Activated CD4-positive, alpha-beta T cell treated with anti-CD3 and anti-CD28 coated beads, Interleukin-2, amount 50 U/mL, for 48 hours (primary cell): Measurements from ENCODE around the gene KCNK13.

Experiments
- DNase-seq, 2 experiments: peaks; one replicate each; pipeline ENCODE4 v3.0.0-alpha.2; 2020

Gene KCNK13

GRCh38 chr14:90132821-90133570, 71.2 kb downstream of the KCNK13 start:
- DNase-seq, result no peak

DNA sequence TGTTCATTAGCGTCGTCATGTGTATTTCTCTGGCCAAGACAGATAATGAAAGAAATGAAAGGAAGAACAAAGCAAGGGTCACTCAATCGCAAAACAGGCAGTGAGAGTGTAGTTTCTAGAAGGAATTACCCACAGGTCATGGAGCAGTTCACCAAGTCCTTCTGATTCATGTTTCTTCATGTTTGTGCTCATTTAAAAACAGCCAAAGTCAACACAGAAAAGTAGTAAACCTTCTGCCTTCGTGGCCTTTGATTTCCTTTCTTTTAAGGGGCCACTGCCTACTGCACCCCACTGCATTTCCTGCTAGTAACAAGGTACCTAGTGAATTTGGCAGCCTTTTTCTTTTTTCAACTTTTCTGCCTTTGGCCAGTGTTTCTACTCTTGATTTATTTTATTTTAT, 75.1 kb downstream of the KCNK13 start:
- DNase-seq, result no peak

GRCh38 chr14:90137807-90138206, 76.0 kb downstream of the KCNK13 start:
- no peak for DNase-seq

DNA sequence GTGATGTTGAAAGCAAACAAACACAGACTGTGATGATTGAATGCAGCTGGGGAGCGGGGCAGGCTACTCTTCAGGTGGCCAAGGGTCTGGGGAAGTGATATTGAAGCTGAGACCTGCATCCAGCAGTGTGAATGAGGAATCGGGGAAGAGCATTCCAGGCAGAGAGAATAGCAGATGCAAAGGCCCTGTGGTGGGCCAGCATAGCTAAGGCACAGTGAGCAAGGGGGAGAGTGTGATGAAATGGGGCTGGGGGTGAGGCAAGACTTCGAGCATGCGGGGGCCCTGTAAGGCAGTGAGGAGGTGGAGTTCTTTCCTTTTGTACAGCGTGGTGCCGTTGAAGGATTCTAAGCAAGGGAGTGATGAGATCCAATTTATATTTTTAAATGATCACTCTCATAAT, 77.4 kb downstream of the KCNK13 start:
- DNase-seq, result no peak

- no peak for DNase-seq
Observed at GRCh38 chr14:90140298-90140955, 78.6 kb downstream of the KCNK13 start.

DNA sequence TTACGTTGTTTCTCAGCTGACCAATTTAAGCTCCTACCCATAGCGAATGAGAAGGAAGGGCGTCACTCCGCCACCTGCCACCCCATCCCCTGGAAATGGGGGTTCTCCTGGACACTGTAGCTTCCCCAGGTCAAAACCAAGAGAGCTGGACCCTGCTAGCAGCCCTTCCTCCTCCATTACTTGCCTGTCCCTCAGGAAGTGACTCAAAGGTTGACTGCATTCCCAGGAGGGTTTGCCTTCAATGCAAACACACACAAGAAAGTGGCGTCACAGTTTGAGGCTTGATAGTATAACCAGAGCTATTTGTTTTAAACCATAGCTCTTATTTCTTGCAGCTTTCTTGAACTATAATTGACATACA, 79.1 kb downstream of the KCNK13 start:
- DNase-seq, result no peak

GRCh38 chr14:90153429-90153828, 91.6 kb downstream of the KCNK13 start:
- no peak for DNase-seq

- DNase-seq, result no peak
Observed at GRCh38 chr14:90154110-90154509, 92.3 kb downstream of the KCNK13 start.

- DNase-seq, result no peak
Observed at GRCh38 chr14:90159146-90159545, 97.4 kb downstream of the KCNK13 start.

GRCh38 chr14:90159688-90160087, 97.9 kb downstream of the KCNK13 start:
- DNase-seq, result no peak

DNA sequence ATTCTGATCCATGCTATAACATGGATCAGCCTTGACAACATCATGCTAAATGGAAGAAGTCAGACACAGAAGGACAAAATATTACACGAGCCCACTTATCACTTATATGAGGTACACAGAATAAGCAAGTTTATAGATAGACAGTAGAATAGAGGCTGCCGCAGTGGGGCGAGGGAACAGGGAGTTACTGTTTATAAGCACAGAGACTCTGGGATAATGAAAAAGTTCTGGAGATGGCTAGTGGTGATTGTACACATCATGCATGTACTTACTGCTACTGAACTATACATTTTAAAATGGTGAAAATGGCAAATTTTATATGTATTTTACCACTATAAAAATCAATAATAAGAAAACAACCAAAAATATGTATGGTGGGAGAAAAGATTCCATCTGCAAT, 99.3 kb downstream of the KCNK13 start:
- no peak for DNase-seq

DNA sequence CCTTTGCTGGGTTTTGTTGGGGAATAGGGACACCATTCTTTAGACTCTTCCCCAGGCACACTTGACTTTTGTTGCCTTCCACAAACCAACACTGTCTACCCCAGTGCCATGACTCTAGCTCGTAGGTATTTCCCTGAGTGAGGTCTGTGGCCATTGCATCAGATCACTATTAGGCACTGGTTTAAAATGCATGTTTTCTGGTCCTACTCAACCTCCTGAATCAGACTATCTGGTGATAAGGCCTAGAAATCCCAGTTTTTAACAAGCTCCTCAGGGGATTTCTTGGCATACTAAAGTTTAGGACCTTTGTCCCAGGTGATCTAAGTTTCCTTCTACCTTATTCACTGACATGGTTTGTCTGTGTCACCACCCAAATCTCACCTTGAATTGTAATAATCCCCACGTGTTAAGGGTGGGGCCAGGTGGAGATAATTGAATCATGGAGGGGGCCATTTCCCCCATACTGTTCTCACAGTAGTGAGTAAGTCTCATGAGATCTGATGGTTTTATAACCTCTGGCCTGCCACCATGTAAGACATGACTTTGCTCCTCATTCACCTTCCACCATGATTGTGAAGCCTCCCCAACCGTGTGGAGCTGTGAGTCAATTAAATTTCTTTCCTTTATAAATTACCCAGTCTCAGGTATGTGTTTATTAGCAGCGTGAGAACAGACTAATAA, 106.8 kb downstream of the KCNK13 start:
- no peak for DNase-seq

DNA sequence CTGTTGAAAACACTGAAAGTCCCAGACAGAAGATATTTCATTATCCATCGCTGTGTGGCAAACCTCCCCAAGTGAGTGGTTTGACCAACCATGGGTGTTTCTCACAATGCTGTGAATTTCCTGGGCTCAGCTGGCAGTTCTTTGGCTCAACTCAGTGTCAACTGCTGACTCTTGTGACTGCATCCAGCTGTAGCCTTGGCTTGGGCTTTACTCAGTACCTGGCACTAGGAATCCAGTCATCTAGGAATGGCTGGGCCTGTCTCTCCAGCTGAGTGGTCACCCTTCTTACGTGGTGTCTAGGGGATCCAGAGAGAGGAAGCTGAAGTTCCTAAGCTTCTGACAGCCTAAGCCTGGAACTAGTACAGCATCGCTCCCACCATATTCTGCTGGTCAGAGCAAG, 113.8 kb downstream of the KCNK13 start:
- DNase-seq, result no peak

GRCh38 chr14:90177539-90178189, 115.9 kb downstream of the KCNK13 start:
- DNase-seq, result no peak

DNA sequence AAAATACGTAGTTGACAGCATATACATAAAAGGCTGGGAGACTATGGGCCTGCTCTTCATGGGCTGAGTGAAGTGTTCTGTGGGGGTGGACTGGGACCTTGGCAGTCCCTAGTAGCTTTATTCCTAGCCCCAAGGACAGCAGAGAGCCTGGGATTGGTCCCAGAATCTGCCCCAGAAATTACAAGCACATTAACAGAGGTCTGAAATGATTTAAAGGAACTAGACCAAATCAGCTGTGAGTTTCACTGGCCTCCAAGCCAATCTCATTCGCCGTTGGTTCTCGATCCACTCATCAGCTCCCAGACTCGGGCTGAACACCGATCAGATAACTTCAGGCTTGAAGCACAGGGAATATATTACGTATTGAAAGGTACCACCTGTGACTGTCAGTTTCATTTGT, 117.6 kb downstream of the KCNK13 start:
- no peak for DNase-seq

GRCh38 chr14:90179809-90180779, 118.3 kb downstream of the KCNK13 start:
- no peak for DNase-seq

- no peak for DNase-seq
Observed at GRCh38 chr14:90184094-90184493, 122.3 kb downstream of the KCNK13 start.

- DNase-seq, result no peak
Observed at GRCh38 chr14:90184571-90185266, 122.9 kb downstream of the KCNK13 start.

DNA sequence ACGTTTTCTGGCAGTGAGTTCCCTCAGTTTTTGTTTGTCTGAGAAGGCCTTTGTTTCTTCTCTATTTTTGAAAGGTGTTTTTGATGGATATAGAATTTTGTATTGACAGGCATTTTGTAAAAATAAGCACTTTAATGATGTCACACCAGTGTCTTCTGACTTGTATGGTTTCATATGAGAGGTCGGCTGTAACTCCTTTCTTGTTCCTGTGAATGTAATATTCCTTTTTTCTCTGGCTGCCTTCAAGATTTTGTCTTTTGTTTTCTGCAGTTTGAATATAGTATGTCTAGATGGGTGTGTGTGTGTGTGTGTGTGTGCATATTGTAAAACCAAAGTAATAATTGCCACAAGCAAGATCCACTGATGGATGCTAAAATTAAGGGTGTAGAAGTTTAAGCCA, 126.8 kb downstream of the KCNK13 start:
- DNase-seq, result no peak

- DNase-seq, result no peak
Observed at GRCh38 chr14:90191154-90191553, 129.4 kb downstream of the KCNK13 start.

DNA sequence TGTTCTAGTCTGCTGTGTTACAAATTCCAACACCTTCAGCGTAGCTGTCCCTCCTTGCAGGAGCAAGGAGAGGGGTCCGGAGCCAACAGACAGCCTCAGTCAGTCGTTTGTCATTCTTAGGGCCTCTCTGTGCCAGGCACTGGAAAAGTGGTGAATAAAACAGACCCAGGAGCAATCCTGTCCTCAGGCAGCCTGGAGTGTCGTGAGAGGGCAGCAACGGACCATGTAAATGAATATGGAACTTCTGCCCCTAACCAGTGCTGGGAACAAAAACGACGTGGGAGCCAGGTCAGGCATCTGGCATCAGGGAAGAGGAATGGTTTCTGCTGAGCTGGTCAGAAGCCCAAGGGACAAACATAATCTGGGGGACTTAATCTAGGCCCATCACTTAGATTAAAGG, 129.8 kb downstream of the KCNK13 start:
- DNase-seq, result no peak

DNA sequence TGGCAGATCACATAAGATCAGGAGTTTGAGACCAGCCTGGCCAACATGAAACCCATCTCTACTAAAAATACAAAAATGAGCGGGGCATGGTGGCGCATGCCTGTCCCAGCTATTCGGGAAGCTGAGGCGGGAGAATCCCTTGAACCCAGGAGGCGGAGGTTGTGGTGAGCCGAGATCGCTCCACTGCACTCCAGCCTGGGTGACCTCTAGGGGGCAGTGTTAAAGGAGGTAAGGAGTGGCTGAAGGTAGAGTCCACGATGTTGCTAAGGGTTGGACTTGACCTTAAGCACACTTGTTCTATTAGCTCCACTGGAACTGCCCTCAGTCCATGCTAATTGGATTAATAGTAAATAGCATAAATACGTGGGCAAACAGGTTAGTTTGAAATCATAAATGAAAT, 132.1 kb downstream of the KCNK13 start:
- peak; percentile 8 to 27 for DNase-seq
